Transverse colon (tissue), 4 donors: ENCODE measurements around the gene OSCP1. TPM values are rescaled to one million over a fixed set of nuclear protein-coding genes. Genes with fewer than 3 reads are reported as not detected.

Experiments used
- DNase-seq: peaks from one replicate; pipeline ENCODE4 v3.0.0-alpha.2; 2019
- H3K27ac ChIP-seq, 4 donors: fragments of 200-600 bp; sonication (generic); 2 replicates each; pipeline ENCODE4 v1.5.1; 2016 to 2018; ENCODE audit warnings: inconsistent platforms in 4 of 4
- H3K27me3 ChIP-seq: fragments of 200-600 bp; sonication (generic); 2 replicates; pipeline ENCODE4 v1.5.1; 2017; ENCODE audit warnings: inconsistent platforms
- H3K36me3 ChIP-seq, 4 donors: fragments of 200-600 bp; sonication (generic); 2 replicates each; pipeline ENCODE4 v1.5.1; 2017 to 2019; ENCODE audit warnings: inconsistent platforms in 4 of 4
- H3K4me1 ChIP-seq, 4 donors: fragments of 200-600 bp; sonication (generic); 2 replicates each; pipeline ENCODE4 v1.5.1; 2017 to 2020; ENCODE audit warnings: inconsistent platforms in 4 of 4
- H3K4me3 ChIP-seq, 4 donors: fragments of 200-600 bp; sonication (generic); 1 replicate in 1 of 4; 2 replicates in 3 of 4; pipeline versions ENCODE4 v1.5.1 to v1.6.1; 2017 to 2019; ENCODE audit warnings: inconsistent platforms in 4 of 4
- H3K9me3 ChIP-seq, 2 donors: fragments of 200-600 bp; sonication (generic); 2 replicates each; pipeline ENCODE4 v1.5.1; 2017 to 2019; ENCODE audit warnings: inconsistent platforms in 2 of 2
- CTCF ChIP-seq, 5 experiments: fragments of 200-600 bp in 3 of 5; fragments of 450-650 bp in 2 of 5; sonication (generic) in 3 of 5; IDR thresholded peaks; 1 replicate in 2 of 5; 2 replicates in 3 of 5; pipeline ENCODE4 v1.5.1; 2016 to 2017; ENCODE audit warnings: antibody characterized with exemption in 5 of 5, inconsistent platforms in 3 of 5, mild to moderate bottlenecking in 2 of 5, moderate library complexity in 1 of 5
- EP300 ChIP-seq: sonication (generic); formaldehyde crosslinking; IDR thresholded peaks from one replicate; pipeline ENCODE4 v1.6.1; 2017; ENCODE audit warnings: antibody characterized with exemption, low read depth
- POLR2A ChIP-seq: fragments of 450-650 bp; IDR thresholded peaks from one replicate; pipeline ENCODE4 v1.6.1; 2016; ENCODE audit warnings: antibody characterized with exemption, mild to moderate bottlenecking, moderate library complexity
- POLR2AphosphoS5 ChIP-seq, 3 donors: sonication (generic); formaldehyde crosslinking; IDR thresholded peaks; one replicate each; pipeline ENCODE4 v1.6.1; 2016; ENCODE audit warnings: antibody characterized with exemption in 3 of 3
- WGBS, 2 donors: methylation state at CpG; one replicate each; pipeline ENCODE4 v1.1.5; 2018; ENCODE audit warnings: low coverage in 1 of 2; 5-methylcytosine and 5-hydroxymethylcytosine counted together
- in situ Hi-C, 4 donors: fragments of 200-750 bp; cut with MboI; loops; one replicate each; pipeline versions ENCODE4 v1.15.0 to v1.15.1; 2017; ENCODE audit warnings: low sequenced_read_pairs in 3 of 4, low pct_ligation_motif_present in 1 of 4, low pct_unique_long_range_greater_than_20kb in 1 of 4
- intact Hi-C: fragments of 100-400 bp; cut with DNase I; formaldehyde crosslinking; loops from one replicate; pipeline ENCODE4 v1.15.1; 2023; ENCODE audit warnings: low total_unique reads
- total RNA-seq, 4 donors: library from RNA; depleted of rRNA; stranded (reverse); fragments of >200 nt; gene quantifications; one replicate each; pipeline ENCODE4 v1.1.0, GENCODE V29; 2016

The OSCP1 gene
- total RNA-seq, 4 donors from 2014 or later = 1.2 to 4.8 (median 3.7) TPM; not detected in 1

- Histone ChIP-seq H3K27me3 (no peaks in the 10 kb centered on the region), H3K4me3 (no peak overlapping the region), H3K36me3 (peaks cover 0 to 31% (median 14%) of the 10 kb centered on the region in 4 donors), H3K9me3 (no peaks in the 10 kb centered on the region), H3K4me1 (peaks cover 0 to 13% (median 10%) of the 10 kb centered on the region in 4 donors), H3K27ac (no peak overlapping the region)
- in situ Hi-C loops (no loop called here), intact Hi-C loops (no loop called here)
- WGBS, 2 donors = 57 to 68% methylated on average over 2 to 3 of the region's 3 CpGs
- no peak for TF ChIP-seq POLR2A
- no peak for TF ChIP-seq EP300
- no peak for TF ChIP-seq CTCF (IDR thresholded peaks at IDR 0.05)
- no peak for TF ChIP-seq POLR2AphosphoS5 (IDR thresholded peaks at IDR 0.05)
- DNase-seq = no peak
These were observed 8.7 kb upstream of the OSCP1 start for GRCh38 chr1:36458910-36459309.

DNA sequence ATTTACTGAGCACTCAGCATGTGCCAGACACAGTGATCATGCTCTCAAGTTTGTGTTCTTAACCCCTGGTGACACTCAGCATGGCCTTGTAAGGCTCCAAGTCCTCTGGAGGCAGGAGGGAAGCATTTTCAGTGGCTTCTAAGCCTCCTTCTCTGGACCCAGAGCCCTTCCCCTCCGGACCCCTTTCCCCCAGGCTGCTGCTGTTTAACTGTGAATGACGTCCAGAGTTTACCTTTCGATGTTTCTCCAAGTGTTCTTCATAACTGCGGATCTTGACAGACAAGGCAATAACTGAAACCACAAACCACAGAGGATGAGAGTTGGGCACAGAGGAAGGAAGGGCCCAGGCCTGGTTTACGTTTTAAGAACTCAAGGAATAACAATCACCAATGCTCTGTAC lies 7.4 kb upstream of the OSCP1 start:
- H3K27ac ChIP-seq = no peak overlapping the region
- no peak overlapping the region for H3K4me3 ChIP-seq
- DNase-seq = no peak
- peaks cover 0 to 3% (median under 1%) of the 10 kb centered on the region in 4 donors for H3K4me1 ChIP-seq
- intact Hi-C loops = no loop called here
- in situ Hi-C loops = no loop called here
- TF ChIP-seq CTCF (IDR thresholded peaks at IDR 0.05) (no peak), POLR2AphosphoS5 (IDR thresholded peaks at IDR 0.05) (no peak), EP300 (no peak), POLR2A (no peak)
- no peaks in the 10 kb centered on the region for H3K9me3 ChIP-seq
- WGBS, 2 donors = 68 to 80% methylated on average over 1 to 5 of the region's 5 CpGs
- no peaks in the 10 kb centered on the region for H3K27me3 ChIP-seq
- H3K36me3 ChIP-seq = peaks cover 0 to 31% (median 14%) of the 10 kb centered on the region in 4 donors

- no peak for DNase-seq
- Histone ChIP-seq H3K36me3 (peaks cover 0 to 31% (median 14%) of the 10 kb centered on the region in 4 donors), H3K9me3 (no peaks in the 10 kb centered on the region), H3K27me3 (no peaks in the 10 kb centered on the region), H3K4me3 (no peak overlapping the region), H3K4me1 (peaks cover 0 to 1% (median under 1%) of the 10 kb centered on the region in 4 donors), H3K27ac (no peak overlapping the region)
- in situ Hi-C loops (no loop called here), intact Hi-C loops (no loop called here)
- no peak for TF ChIP-seq POLR2AphosphoS5 (IDR thresholded peaks at IDR 0.05)
- no peak for TF ChIP-seq EP300
- no peak for TF ChIP-seq POLR2A
- TF ChIP-seq CTCF (IDR thresholded peaks at IDR 0.05) = no peak
These were observed 6.2 kb upstream of the OSCP1 start for GRCh38 chr1:36456391-36456928.

DNA sequence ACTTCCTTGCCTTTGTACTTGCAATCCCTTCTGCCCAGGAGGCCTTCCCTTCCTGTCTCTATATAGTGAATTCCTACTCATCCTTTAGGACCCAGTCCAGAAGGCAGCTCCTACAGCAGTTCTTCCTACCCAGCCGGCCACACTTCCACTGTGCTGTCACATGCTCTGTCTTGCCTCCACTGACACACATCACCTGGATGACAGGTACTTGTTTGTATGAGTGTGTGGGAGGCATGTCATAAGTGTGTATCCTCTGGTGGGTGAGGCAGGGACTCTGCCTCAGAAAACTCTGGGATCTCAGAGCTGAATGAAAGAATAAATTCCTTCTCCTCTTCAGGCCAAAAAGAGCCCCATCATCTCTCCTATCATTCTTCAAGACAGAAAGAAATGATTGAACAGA lies 5.1 kb upstream of the OSCP1 start:
- Histone ChIP-seq H3K27ac (no peak overlapping the region), H3K9me3 (no peaks in the 10 kb centered on the region), H3K27me3 (no peaks in the 10 kb centered on the region), H3K36me3 (peaks cover 0 to 22% (median 10%) of the 10 kb centered on the region in 4 donors), H3K4me3 (no peak overlapping the region), H3K4me1 (peaks cover 0 to 8% (median 6%) of the 10 kb centered on the region in 4 donors)
- in situ Hi-C loops = no loop called here
- intact Hi-C loops = no loop called here
- no peak for TF ChIP-seq CTCF (IDR thresholded peaks at IDR 0.05)
- DNase-seq = no peak
- whole genome bisulfite sequencing, 2 donors = 77% methylated on average over 1 of the region's 1 CpG; no CpG with 5 or more reads in 1 of the 2 donors
